ENCODE data around the gene REEP6.
A peak's percentile ranks its signal among the peaks of the same experiment; 100 is the strongest.

Gene REEP6

GRCh38 chr19:1503925-1504773, 13.2 kb downstream of the REEP6 start:
- Histone ChIP-seq H3K4me1 (ENCODE audit: control insufficient read depth, insufficient read depth, low read length) (peaks cover 21% of the 10 kb centered on the region), H3K27ac (ENCODE audit: low read length) (no peak overlapping the region), H3K27me3 (ENCODE audit: control insufficient read depth in 1 of 2, insufficient read depth in 2 of 2, low read length in 2 of 2) (peaks cover 27 to 28% of the 10 kb centered on the region in 2 donors), H3K36me3 (ENCODE audit: control insufficient read depth in 2 of 2, insufficient read depth in 2 of 2, low read length in 2 of 2) (no peaks in the 10 kb centered on the region), H3K9ac (ENCODE audit: low read length in 2 of 2) (no peak overlapping the region), H3K4me3 (ENCODE audit: low read length in 2 of 2) (no peak overlapping the region), H3K9me3 (ENCODE audit: control insufficient read depth in 2 of 2, low read length in 2 of 2) (peaks cover 0 to 5% of the 10 kb centered on the region in 2 donors)

GRCh38 chr19:1505012-1505411, 14.0 kb downstream of the REEP6 start:
- H3K4me1 ChIP-seq (ENCODE audit: control insufficient read depth, insufficient read depth, low read length), result peaks cover 21% of the 10 kb centered on the region
- H3K4me3 ChIP-seq (ENCODE audit: low read length in 2 of 2), result no peak overlapping the region
- H3K9ac ChIP-seq (ENCODE audit: low read length in 2 of 2), result no peak overlapping the region
- H3K27ac ChIP-seq (ENCODE audit: low read length), result no peak overlapping the region
- peaks cover 29 to 31% of the 10 kb centered on the region in 2 donors for H3K27me3 ChIP-seq (ENCODE audit: control insufficient read depth in 1 of 2, insufficient read depth in 2 of 2, low read length in 2 of 2)
- H3K9me3 ChIP-seq (ENCODE audit: control insufficient read depth in 2 of 2, low read length in 2 of 2), result peaks cover 0 to 5% of the 10 kb centered on the region in 2 donors
- no peaks in the 10 kb centered on the region for H3K36me3 ChIP-seq (ENCODE audit: control insufficient read depth in 2 of 2, insufficient read depth in 2 of 2, low read length in 2 of 2)

- Histone ChIP-seq H3K4me1 (ENCODE audit: control insufficient read depth, insufficient read depth, low read length) (peaks cover 21% of the 10 kb centered on the region), H3K27ac (ENCODE audit: low read length) (no peak overlapping the region), H3K9ac (ENCODE audit: low read length in 2 of 2) (no peak overlapping the region), H3K36me3 (ENCODE audit: control insufficient read depth in 2 of 2, insufficient read depth in 2 of 2, low read length in 2 of 2) (no peaks in the 10 kb centered on the region), H3K27me3 (ENCODE audit: control insufficient read depth in 1 of 2, insufficient read depth in 2 of 2, low read length in 2 of 2) (peaks cover 31 to 41% of the 10 kb centered on the region in 2 donors), H3K4me3 (ENCODE audit: low read length in 2 of 2) (no peak overlapping the region), H3K9me3 (ENCODE audit: control insufficient read depth in 2 of 2, low read length in 2 of 2) (peaks cover 0 to 5% of the 10 kb centered on the region in 2 donors)
Observed at GRCh38 chr19:1505991-1506881, 15.3 kb downstream of the REEP6 start.

- peaks cover 36 to 51% of the 10 kb centered on the region in 2 donors for H3K27me3 ChIP-seq (ENCODE audit: control insufficient read depth in 1 of 2, insufficient read depth in 2 of 2, low read length in 2 of 2)
- H3K27ac ChIP-seq (ENCODE audit: low read length), result no peak overlapping the region
- no peaks in the 10 kb centered on the region for H3K36me3 ChIP-seq (ENCODE audit: control insufficient read depth in 2 of 2, insufficient read depth in 2 of 2, low read length in 2 of 2)
- peaks cover 0 to 5% of the 10 kb centered on the region in 2 donors for H3K9me3 ChIP-seq (ENCODE audit: control insufficient read depth in 2 of 2, low read length in 2 of 2)
- no peak overlapping the region for H3K9ac ChIP-seq (ENCODE audit: low read length in 2 of 2)
- H3K4me3 ChIP-seq (ENCODE audit: low read length in 2 of 2), result peak overlapping the region; percentile 32 to 73
- H3K4me1 ChIP-seq (ENCODE audit: control insufficient read depth, insufficient read depth, low read length), result peaks cover 21% of the 10 kb centered on the region
Observed at GRCh38 chr19:1507192-1507660, 16.2 kb downstream of the REEP6 start.

- Histone ChIP-seq H3K4me1 (ENCODE audit: control insufficient read depth, insufficient read depth, low read length) (peaks cover 21% of the 10 kb centered on the region), H3K4me3 (ENCODE audit: low read length in 2 of 2) (peak overlapping the region; percentile 55 to 73), H3K36me3 (ENCODE audit: control insufficient read depth in 2 of 2, insufficient read depth in 2 of 2, low read length in 2 of 2) (no peaks in the 10 kb centered on the region), H3K27ac (ENCODE audit: low read length) (no peak overlapping the region), H3K9ac (ENCODE audit: low read length in 2 of 2) (no peak overlapping the region), H3K9me3 (ENCODE audit: control insufficient read depth in 2 of 2, low read length in 2 of 2) (peaks cover 0 to 5% of the 10 kb centered on the region in 2 donors), H3K27me3 (ENCODE audit: control insufficient read depth in 1 of 2, insufficient read depth in 2 of 2, low read length in 2 of 2) (peaks cover 37 to 53% of the 10 kb centered on the region in 2 donors)
Observed at GRCh38 chr19:1507763-1508506, 17.0 kb downstream of the REEP6 start.

GRCh38 chr19:1508507-1508856, 17.5 kb downstream of the REEP6 start:
- Histone ChIP-seq H3K4me3 (ENCODE audit: low read length in 2 of 2) (peak overlapping the region in 1 of 2 donors; percentile 35), H3K9me3 (ENCODE audit: control insufficient read depth in 2 of 2, low read length in 2 of 2) (peaks cover 0 to 5% of the 10 kb centered on the region in 2 donors), H3K36me3 (ENCODE audit: control insufficient read depth in 2 of 2, insufficient read depth in 2 of 2, low read length in 2 of 2) (no peaks in the 10 kb centered on the region), H3K9ac (ENCODE audit: low read length in 2 of 2) (no peak overlapping the region), H3K27me3 (ENCODE audit: control insufficient read depth in 1 of 2, insufficient read depth in 2 of 2, low read length in 2 of 2) (peaks cover 31 to 51% of the 10 kb centered on the region in 2 donors), H3K27ac (ENCODE audit: low read length) (no peak overlapping the region), H3K4me1 (ENCODE audit: control insufficient read depth, insufficient read depth, low read length) (peaks cover 19% of the 10 kb centered on the region)

GRCh38 chr19:1509602-1510441, 18.8 kb downstream of the REEP6 start:
- Histone ChIP-seq H3K27me3 (ENCODE audit: control insufficient read depth in 1 of 2, insufficient read depth in 2 of 2, low read length in 2 of 2) (peaks cover 30 to 52% of the 10 kb centered on the region in 2 donors), H3K27ac (ENCODE audit: low read length) (no peak overlapping the region), H3K36me3 (ENCODE audit: control insufficient read depth in 2 of 2, insufficient read depth in 2 of 2, low read length in 2 of 2) (no peaks in the 10 kb centered on the region), H3K4me3 (ENCODE audit: low read length in 2 of 2) (no peak overlapping the region), H3K9me3 (ENCODE audit: control insufficient read depth in 2 of 2, low read length in 2 of 2) (peaks cover 0 to 5% of the 10 kb centered on the region in 2 donors), H3K4me1 (ENCODE audit: control insufficient read depth, insufficient read depth, low read length) (peaks cover 15% of the 10 kb centered on the region), H3K9ac (ENCODE audit: low read length in 2 of 2) (no peak overlapping the region)

GRCh38 chr19:1510442-1510806, 19.4 kb downstream of the REEP6 start:
- Histone ChIP-seq H3K9me3 (ENCODE audit: control insufficient read depth in 2 of 2, low read length in 2 of 2) (peaks cover 0 to 5% of the 10 kb centered on the region in 2 donors), H3K4me3 (ENCODE audit: low read length in 2 of 2) (no peak overlapping the region), H3K27ac (ENCODE audit: low read length) (no peak overlapping the region), H3K36me3 (ENCODE audit: control insufficient read depth in 2 of 2, insufficient read depth in 2 of 2, low read length in 2 of 2) (no peaks in the 10 kb centered on the region), H3K9ac (ENCODE audit: low read length in 2 of 2) (no peak overlapping the region), H3K27me3 (ENCODE audit: control insufficient read depth in 1 of 2, insufficient read depth in 2 of 2, low read length in 2 of 2) (peaks cover 33 to 53% of the 10 kb centered on the region in 2 donors), H3K4me1 (ENCODE audit: control insufficient read depth, insufficient read depth, low read length) (peaks cover 15% of the 10 kb centered on the region)

GRCh38 chr19:1510807-1511206, 19.8 kb downstream of the REEP6 start:
- no peak overlapping the region for H3K9ac ChIP-seq (ENCODE audit: low read length in 2 of 2)
- no peaks in the 10 kb centered on the region for H3K36me3 ChIP-seq (ENCODE audit: control insufficient read depth in 2 of 2, insufficient read depth in 2 of 2, low read length in 2 of 2)
- peaks cover 30 to 53% of the 10 kb centered on the region in 2 donors for H3K27me3 ChIP-seq (ENCODE audit: control insufficient read depth in 1 of 2, insufficient read depth in 2 of 2, low read length in 2 of 2)
- no peak overlapping the region for H3K4me3 ChIP-seq (ENCODE audit: low read length in 2 of 2)
- peaks cover 15% of the 10 kb centered on the region for H3K4me1 ChIP-seq (ENCODE audit: control insufficient read depth, insufficient read depth, low read length)
- H3K27ac ChIP-seq (ENCODE audit: low read length), result no peak overlapping the region
- H3K9me3 ChIP-seq (ENCODE audit: control insufficient read depth in 2 of 2, low read length in 2 of 2), result peaks cover 0 to 5% of the 10 kb centered on the region in 2 donors

All from stomach smooth muscle (tissue), 2 donors.